Measurements from ENCODE around the gene OXGR1.
A peak's percentile ranks its signal among the peaks of the same experiment; 100 is the strongest.

The OXGR1 gene

GRCh38 chr13:97004096-97004876 lies 10.0 kb upstream of the OXGR1 start:
- H3K9me3 ChIP-seq (ENCODE audit: control insufficient read depth in 1 of 2, low read length in 2 of 2): no peaks in the 10 kb centered on the region
- H3K4me1 ChIP-seq (ENCODE audit: control insufficient read depth in 1 of 2, insufficient read depth in 2 of 2, low read length in 2 of 2): no peaks in the 10 kb centered on the region
- H3K27me3 ChIP-seq (ENCODE audit: low read depth, low read length): no peaks in the 10 kb centered on the region
- H3K27ac ChIP-seq (ENCODE audit: low read length): no peak overlapping the region
- no peaks in the 10 kb centered on the region for H3K36me3 ChIP-seq (ENCODE audit: control insufficient read depth in 1 of 2, insufficient read depth in 2 of 2, low read length in 2 of 2)
- no peak overlapping the region for H3K4me3 ChIP-seq (ENCODE audit: low read depth in 1 of 2, low read length in 2 of 2)

GRCh38 chr13:97003071-97003470 lies 8.8 kb upstream of the OXGR1 start:
- H3K36me3 ChIP-seq (ENCODE audit: control insufficient read depth in 1 of 2, insufficient read depth in 2 of 2, low read length in 2 of 2): no peaks in the 10 kb centered on the region
- no peak overlapping the region for H3K4me3 ChIP-seq (ENCODE audit: low read depth in 1 of 2, low read length in 2 of 2)
- H3K27me3 ChIP-seq (ENCODE audit: low read depth, low read length): no peaks in the 10 kb centered on the region
- no peak overlapping the region for H3K27ac ChIP-seq (ENCODE audit: low read length)
- H3K4me1 ChIP-seq (ENCODE audit: control insufficient read depth in 1 of 2, insufficient read depth in 2 of 2, low read length in 2 of 2): no peaks in the 10 kb centered on the region
- no peaks in the 10 kb centered on the region for H3K9me3 ChIP-seq (ENCODE audit: control insufficient read depth in 1 of 2, low read length in 2 of 2)

GRCh38 chr13:97002581-97002980 lies 8.3 kb upstream of the OXGR1 start:
- Histone ChIP-seq H3K27ac (ENCODE audit: low read length) (no peak overlapping the region), H3K27me3 (ENCODE audit: low read depth, low read length) (no peaks in the 10 kb centered on the region), H3K4me1 (ENCODE audit: control insufficient read depth in 1 of 2, insufficient read depth in 2 of 2, low read length in 2 of 2) (no peaks in the 10 kb centered on the region), H3K36me3 (ENCODE audit: control insufficient read depth in 1 of 2, insufficient read depth in 2 of 2, low read length in 2 of 2) (no peaks in the 10 kb centered on the region), H3K4me3 (ENCODE audit: low read depth in 1 of 2, low read length in 2 of 2) (no peak overlapping the region), H3K9me3 (ENCODE audit: control insufficient read depth in 1 of 2, low read length in 2 of 2) (no peaks in the 10 kb centered on the region)

GRCh38 chr13:97001636-97002035 lies 7.4 kb upstream of the OXGR1 start:
- Histone ChIP-seq H3K4me3 (ENCODE audit: low read depth in 1 of 2, low read length in 2 of 2) (no peak overlapping the region), H3K4me1 (ENCODE audit: control insufficient read depth in 1 of 2, insufficient read depth in 2 of 2, low read length in 2 of 2) (no peaks in the 10 kb centered on the region), H3K27me3 (ENCODE audit: low read depth, low read length) (no peaks in the 10 kb centered on the region), H3K36me3 (ENCODE audit: control insufficient read depth in 1 of 2, insufficient read depth in 2 of 2, low read length in 2 of 2) (no peaks in the 10 kb centered on the region), H3K27ac (ENCODE audit: low read length) (no peak overlapping the region), H3K9me3 (ENCODE audit: control insufficient read depth in 1 of 2, low read length in 2 of 2) (no peaks in the 10 kb centered on the region)

- Histone ChIP-seq H3K27ac (ENCODE audit: low read length) (no peak overlapping the region), H3K4me1 (ENCODE audit: control insufficient read depth in 1 of 2, insufficient read depth in 2 of 2, low read length in 2 of 2) (no peaks in the 10 kb centered on the region), H3K4me3 (ENCODE audit: low read depth in 1 of 2, low read length in 2 of 2) (no peak overlapping the region), H3K9me3 (ENCODE audit: control insufficient read depth in 1 of 2, low read length in 2 of 2) (no peaks in the 10 kb centered on the region), H3K27me3 (ENCODE audit: low read depth, low read length) (no peaks in the 10 kb centered on the region), H3K36me3 (ENCODE audit: control insufficient read depth in 1 of 2, insufficient read depth in 2 of 2, low read length in 2 of 2) (no peaks in the 10 kb centered on the region)
These were observed 6.1 kb upstream of the OXGR1 start for GRCh38 chr13:97000295-97000925.

GRCh38 chr13:96999091-96999490 lies 4.8 kb upstream of the OXGR1 start:
- Histone ChIP-seq H3K36me3 (ENCODE audit: control insufficient read depth in 1 of 2, insufficient read depth in 2 of 2, low read length in 2 of 2) (no peaks in the 10 kb centered on the region), H3K4me1 (ENCODE audit: control insufficient read depth in 1 of 2, insufficient read depth in 2 of 2, low read length in 2 of 2) (no peaks in the 10 kb centered on the region), H3K27me3 (ENCODE audit: low read depth, low read length) (peaks cover 5% of the 10 kb centered on the region), H3K9me3 (ENCODE audit: control insufficient read depth in 1 of 2, low read length in 2 of 2) (no peaks in the 10 kb centered on the region), H3K4me3 (ENCODE audit: low read depth in 1 of 2, low read length in 2 of 2) (no peak overlapping the region), H3K27ac (ENCODE audit: low read length) (no peak overlapping the region)

- H3K9me3 ChIP-seq (ENCODE audit: control insufficient read depth in 1 of 2, low read length in 2 of 2): no peaks in the 10 kb centered on the region
- H3K4me3 ChIP-seq (ENCODE audit: low read depth in 1 of 2, low read length in 2 of 2): no peak overlapping the region
- peaks cover 5% of the 10 kb centered on the region for H3K27me3 ChIP-seq (ENCODE audit: low read depth, low read length)
- H3K4me1 ChIP-seq (ENCODE audit: control insufficient read depth in 1 of 2, insufficient read depth in 2 of 2, low read length in 2 of 2): no peaks in the 10 kb centered on the region
- H3K36me3 ChIP-seq (ENCODE audit: control insufficient read depth in 1 of 2, insufficient read depth in 2 of 2, low read length in 2 of 2): no peaks in the 10 kb centered on the region
- no peak overlapping the region for H3K27ac ChIP-seq (ENCODE audit: low read length)
These were observed 3.8 kb upstream of the OXGR1 start for GRCh38 chr13:96998051-96998450.

GRCh38 chr13:96996886-96997285 lies 2.6 kb upstream of the OXGR1 start:
- no peaks in the 10 kb centered on the region for H3K4me1 ChIP-seq (ENCODE audit: control insufficient read depth in 1 of 2, insufficient read depth in 2 of 2, low read length in 2 of 2)
- H3K36me3 ChIP-seq (ENCODE audit: control insufficient read depth in 1 of 2, insufficient read depth in 2 of 2, low read length in 2 of 2): no peaks in the 10 kb centered on the region
- H3K9me3 ChIP-seq (ENCODE audit: control insufficient read depth in 1 of 2, low read length in 2 of 2): no peaks in the 10 kb centered on the region
- no peak overlapping the region for H3K4me3 ChIP-seq (ENCODE audit: low read depth in 1 of 2, low read length in 2 of 2)
- H3K27me3 ChIP-seq (ENCODE audit: low read depth, low read length): peaks cover 5% of the 10 kb centered on the region
- no peak overlapping the region for H3K27ac ChIP-seq (ENCODE audit: low read length)

- Histone ChIP-seq H3K4me1 (ENCODE audit: control insufficient read depth in 1 of 2, insufficient read depth in 2 of 2, low read length in 2 of 2) (no peaks in the 10 kb centered on the region), H3K27ac (ENCODE audit: low read length) (no peak overlapping the region), H3K36me3 (ENCODE audit: control insufficient read depth in 1 of 2, insufficient read depth in 2 of 2, low read length in 2 of 2) (no peaks in the 10 kb centered on the region), H3K9me3 (ENCODE audit: control insufficient read depth in 1 of 2, low read length in 2 of 2) (no peaks in the 10 kb centered on the region), H3K27me3 (ENCODE audit: low read depth, low read length) (peaks cover 5% of the 10 kb centered on the region), H3K4me3 (ENCODE audit: low read depth in 1 of 2, low read length in 2 of 2) (no peak overlapping the region)
These were observed 1.8 kb upstream of the OXGR1 start for GRCh38 chr13:96996107-96996506.

GRCh38 chr13:96994858-96995243 lies 575 bp upstream of the OXGR1 start:
- peak overlapping the region in 1 of 2 donors; percentile 67 for H3K4me3 ChIP-seq (ENCODE audit: low read depth in 1 of 2, low read length in 2 of 2)

GRCh38 chr13:96993634-96994016 lies 651 bp downstream of the OXGR1 start:
- Histone ChIP-seq H3K4me3 (ENCODE audit: low read depth in 1 of 2, low read length in 2 of 2) (peak overlapping the region; percentile 54 to 67), H3K4me1 (ENCODE audit: control insufficient read depth in 1 of 2, insufficient read depth in 2 of 2, low read length in 2 of 2) (no peaks in the 10 kb centered on the region), H3K9me3 (ENCODE audit: control insufficient read depth in 1 of 2, low read length in 2 of 2) (no peaks in the 10 kb centered on the region), H3K27me3 (ENCODE audit: low read depth, low read length) (peaks cover 5% of the 10 kb centered on the region), H3K27ac (ENCODE audit: low read length) (no peak overlapping the region), H3K36me3 (ENCODE audit: control insufficient read depth in 1 of 2, insufficient read depth in 2 of 2, low read length in 2 of 2) (no peaks in the 10 kb centered on the region)

More at GRCh38 chr13:96994858-96995243, 575 bp upstream of the OXGR1 start:
- Histone ChIP-seq H3K9me3 (ENCODE audit: control insufficient read depth in 1 of 2, low read length in 2 of 2) (no peaks in the 10 kb centered on the region), H3K27ac (ENCODE audit: low read length) (no peak overlapping the region), H3K4me1 (ENCODE audit: control insufficient read depth in 1 of 2, insufficient read depth in 2 of 2, low read length in 2 of 2) (no peaks in the 10 kb centered on the region), H3K27me3 (ENCODE audit: low read depth, low read length) (peaks cover 5% of the 10 kb centered on the region), H3K36me3 (ENCODE audit: control insufficient read depth in 1 of 2, insufficient read depth in 2 of 2, low read length in 2 of 2) (no peaks in the 10 kb centered on the region)

- H3K27me3 ChIP-seq (ENCODE audit: low read depth, low read length): peaks cover 5% of the 10 kb centered on the region
These were observed 1.6 kb downstream of the OXGR1 start for GRCh38 chr13:96992633-96993032.

More at GRCh38 chr13:96992633-96993032, 1.6 kb downstream of the OXGR1 start:
- Histone ChIP-seq H3K4me3 (ENCODE audit: low read depth in 1 of 2, low read length in 2 of 2) (no peak overlapping the region), H3K4me1 (ENCODE audit: control insufficient read depth in 1 of 2, insufficient read depth in 2 of 2, low read length in 2 of 2) (no peaks in the 10 kb centered on the region), H3K9me3 (ENCODE audit: control insufficient read depth in 1 of 2, low read length in 2 of 2) (no peaks in the 10 kb centered on the region), H3K27ac (ENCODE audit: low read length) (no peak overlapping the region), H3K36me3 (ENCODE audit: control insufficient read depth in 1 of 2, insufficient read depth in 2 of 2, low read length in 2 of 2) (no peaks in the 10 kb centered on the region)

Measured in muscle layer of duodenum (tissue), 2 donors.